PC-9 (cell line): ENCODE results near the gene FILIP1L. TPM values are rescaled to one million over a fixed set of nuclear protein-coding genes. Genes with fewer than 3 reads are reported as not detected.

ENCODE experiments used
- BruUV-seq: library from RNA; stranded (reverse); fragments of 400-500 nt; replicated peaks from 2 replicates; lab custom pipeline; 2021; lab: Mats Ljungman, UMichigan
- CTCF ChIA-PET: fragments of 300-600 bp; sonication (Branson Sonifier 250); formaldehyde crosslinking; loops from one replicate; lab custom pipeline; 2022; ENCODE audit warnings: antibody characterized with exemption; lab: Charles Lee
- POLR2A ChIA-PET: fragments of 300-600 bp; sonication (Branson Sonifier 250); formaldehyde crosslinking; loops from one replicate; lab custom pipeline; 2022; ENCODE audit warnings: antibody characterized with exemption; ENCODE audit not compliant: unreplicated experiment; lab: Charles Lee
- DNase-seq, 2 experiments: peaks; one replicate each; pipeline versions ENCODE4 v3.0.0 to v3.0.0-alpha.2; 2015 to 2022; ENCODE audit warnings: mixed read lengths in 1 of 2
- H2AFZ ChIP-seq: fragments of 200-600 bp; sonication (generic); 2 replicates; pipeline ENCODE4 v1.8.1; 2017; ENCODE audit warnings: antibody characterized with exemption
- H3F3A ChIP-seq: fragments of 200-600 bp; sonication (generic); 2 replicates; pipeline ENCODE4 v1.8.1; 2017; ENCODE audit warnings: antibody characterized with exemption, mild to moderate bottlenecking, low read depth; ENCODE audit not compliant: insufficient read depth
- H3K27ac ChIP-seq: fragments of 200-600 bp; sonication (generic); 2 replicates; pipeline ENCODE4 v1.6.1; 2016; ENCODE audit warnings: mixed run types
- H3K27me3 ChIP-seq: fragments of 200-600 bp; sonication (generic); 2 replicates; pipeline ENCODE4 v1.6.1; 2016; ENCODE audit warnings: low read depth, mixed run types; ENCODE audit not compliant: insufficient read depth
- H3K36me3 ChIP-seq: fragments of 200-600 bp; sonication (generic); 2 replicates; pipeline ENCODE4 v1.6.1; 2016; ENCODE audit warnings: low read depth, mixed run types
- H3K4me1 ChIP-seq: fragments of 200-600 bp; sonication (generic); replicated peaks from 2 replicates; pipeline ENCODE4 v1.6.1; 2016; ENCODE audit warnings: mixed run types; ENCODE audit not compliant: insufficient read depth
- H3K4me2 ChIP-seq: fragments of 200-600 bp; sonication (generic); 2 replicates; pipeline ENCODE4 v1.6.1; 2017; ENCODE audit warnings: mixed run types
- H3K4me3 ChIP-seq: fragments of 200-600 bp; sonication (generic); 2 replicates; pipeline ENCODE4 v1.6.1; 2016; ENCODE audit warnings: mixed run types
- H3K79me2 ChIP-seq: fragments of 200-600 bp; sonication (generic); 2 replicates; pipeline ENCODE4 v1.6.1; 2017; ENCODE audit warnings: low read depth, mixed run types
- H3K9me2 ChIP-seq: fragments of 200-600 bp; sonication (generic); 2 replicates; pipeline ENCODE4 v1.8.1; 2017; ENCODE audit warnings: mild to moderate bottlenecking; ENCODE audit not compliant: insufficient read depth
- H3K9me3 ChIP-seq: fragments of 200-600 bp; sonication (generic); 2 replicates; pipeline ENCODE4 v1.8.1; 2016; ENCODE audit warnings: low read depth; ENCODE audit not compliant: insufficient read depth
- H4K20me1 ChIP-seq: fragments of 200-600 bp; sonication (generic); 2 replicates; pipeline ENCODE4 v1.8.1; 2017; ENCODE audit not compliant: insufficient read depth
- EZH2 ChIP-seq: fragments of 200-600 bp; sonication (generic); IDR thresholded peaks from 2 replicates; pipeline ENCODE4 v1.8.0; 2017; ENCODE audit warnings: antibody characterized with exemption, low read depth
- intact Hi-C: fragments of 100-400 bp; cut with micrococcal nuclease; formaldehyde crosslinking; loops from one replicate; pipeline ENCODE4 v1.10.0; 2022; ENCODE audit not compliant: unreplicated experiment
- total RNA-seq: library from RNA; stranded (reverse); gene quantifications from 2 replicates; pipeline ENCODE4 v1.2.3, GENCODE V29; 2021
- TF ChIP-seq, protein P1 (sequence below): fragments of 200-600 bp; sonication (generic); conservative IDR thresholded peaks from 2 replicates; pipeline ENCODE4 v1.6.1; 2017; ENCODE audit warnings: mixed run types, antibody characterized with exemption, mild to moderate bottlenecking, moderate library complexity

FILIP1L gene
- total RNA-seq, 1 experiment from 2014 or later: 16.8 TPM

- no TSS peak for BruUV-seq
- H3K4me2 ChIP-seq: no peak overlapping the region
- peaks cover 2% of the 10 kb centered on the region; the same call in 1 of the 2 replicates for H3F3A ChIP-seq
- no peaks in the 10 kb centered on the region for H3K27me3 ChIP-seq
- TF ChIP-seq, protein P1, sequence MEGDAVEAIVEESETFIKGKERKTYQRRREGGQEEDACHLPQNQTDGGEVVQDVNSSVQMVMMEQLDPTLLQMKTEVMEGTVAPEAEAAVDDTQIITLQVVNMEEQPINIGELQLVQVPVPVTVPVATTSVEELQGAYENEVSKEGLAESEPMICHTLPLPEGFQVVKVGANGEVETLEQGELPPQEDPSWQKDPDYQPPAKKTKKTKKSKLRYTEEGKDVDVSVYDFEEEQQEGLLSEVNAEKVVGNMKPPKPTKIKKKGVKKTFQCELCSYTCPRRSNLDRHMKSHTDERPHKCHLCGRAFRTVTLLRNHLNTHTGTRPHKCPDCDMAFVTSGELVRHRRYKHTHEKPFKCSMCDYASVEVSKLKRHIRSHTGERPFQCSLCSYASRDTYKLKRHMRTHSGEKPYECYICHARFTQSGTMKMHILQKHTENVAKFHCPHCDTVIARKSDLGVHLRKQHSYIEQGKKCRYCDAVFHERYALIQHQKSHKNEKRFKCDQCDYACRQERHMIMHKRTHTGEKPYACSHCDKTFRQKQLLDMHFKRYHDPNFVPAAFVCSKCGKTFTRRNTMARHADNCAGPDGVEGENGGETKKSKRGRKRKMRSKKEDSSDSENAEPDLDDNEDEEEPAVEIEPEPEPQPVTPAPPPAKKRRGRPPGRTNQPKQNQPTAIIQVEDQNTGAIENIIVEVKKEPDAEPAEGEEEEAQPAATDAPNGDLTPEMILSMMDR: no peak
- TF ChIP-seq EZH2: no peak
- H3K9me2 ChIP-seq: no peaks in the 10 kb centered on the region
- H2AFZ ChIP-seq: no peak overlapping the region
- ChIA-PET POLR2A (interaction anchor here (0.7 kb wide), 1 partner anchor 10 kb away, joined by 3 read pairs; no protein-coding TSS in a partner anchor), CTCF (no interaction called here)
- no peak overlapping the region for H3K27ac ChIP-seq
- peaks cover 36% of the 10 kb centered on the region for H3K4me1 ChIP-seq
- no peaks in the 10 kb centered on the region for H3K9me3 ChIP-seq
- no peak for DNase-seq
- no peaks in the 10 kb centered on the region for H4K20me1 ChIP-seq
- H3K4me3 ChIP-seq: no peak overlapping the region
- H3K36me3 ChIP-seq: peaks cover 17% of the 10 kb centered on the region; the same call in 1 of the 2 replicates
- H3K79me2 ChIP-seq: peaks cover 44% of the 10 kb centered on the region
- intact Hi-C loops: loop anchor here (5.0 kb wide), 1 partner anchor 177 kb away; no protein-coding TSS in a partner anchor
Observed at GRCh38 chr3:99865321-99865720, 249.0 kb downstream of the FILIP1L start.

DNA sequence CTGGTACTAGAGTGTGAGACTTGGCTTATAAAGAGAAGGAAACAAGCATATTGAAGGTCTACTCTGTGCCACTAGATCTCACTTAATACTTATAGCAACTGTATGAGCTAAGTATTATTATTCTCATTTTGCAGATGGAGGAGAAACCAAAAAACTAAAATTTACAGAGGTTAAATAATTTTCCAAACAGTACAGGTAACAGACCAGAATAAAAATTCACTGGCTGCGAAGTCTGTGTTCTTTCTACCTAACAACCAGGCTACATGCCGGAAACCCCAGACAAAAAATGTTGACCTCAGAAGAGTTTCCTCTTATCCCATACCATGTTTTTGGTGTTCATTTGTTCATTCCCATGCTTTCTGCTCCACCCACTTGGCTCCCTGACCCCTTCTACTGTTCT is 250.0 kb downstream of the FILIP1L start:
- H3K27me3 ChIP-seq: no peaks in the 10 kb centered on the region
- H3K4me1 ChIP-seq: peaks cover 46% of the 10 kb centered on the region
- H2AFZ ChIP-seq: no peak overlapping the region
- CTCF ChIA-PET: no interaction called here
- DNase-seq: no peak
- H3K36me3 ChIP-seq: peaks cover 17% of the 10 kb centered on the region; the same call in 1 of the 2 replicates
- peaks cover 10% of the 10 kb centered on the region; the same call in 1 of the 2 replicates for H3F3A ChIP-seq
- H4K20me1 ChIP-seq: no peaks in the 10 kb centered on the region
- H3K9me3 ChIP-seq: no peaks in the 10 kb centered on the region
- TF ChIP-seq, protein P1: no peak
- no peak for TF ChIP-seq EZH2
- POLR2A ChIA-PET: interaction anchor here (0.6 kb wide), 2 partner anchors 87 to 309 kb away, joined by 5 read pairs; no protein-coding TSS in a partner anchor
- no TSS peak for BruUV-seq
- H3K27ac ChIP-seq: no peak overlapping the region
- intact Hi-C loops: no loop called here
- no peak overlapping the region for H3K4me2 ChIP-seq
- no peak overlapping the region for H3K4me3 ChIP-seq
- H3K79me2 ChIP-seq: peaks cover 39% of the 10 kb centered on the region
- no peaks in the 10 kb centered on the region for H3K9me2 ChIP-seq

- Histone ChIP-seq H3K4me2 (no peak overlapping the region), H3K27ac (no peak overlapping the region), H3K4me3 (no peak overlapping the region), H3K36me3 (peaks cover 17% of the 10 kb centered on the region; the same call in 1 of the 2 replicates), H3K27me3 (no peaks in the 10 kb centered on the region), H3K9me3 (no peaks in the 10 kb centered on the region), H2AFZ (no peak overlapping the region), H3K79me2 (peaks cover 42% of the 10 kb centered on the region), H4K20me1 (no peaks in the 10 kb centered on the region), H3K9me2 (no peaks in the 10 kb centered on the region), H3K4me1 (peaks cover 51% of the 10 kb centered on the region), H3F3A (peaks cover 13% of the 10 kb centered on the region; the same call in 1 of the 2 replicates)
- TF ChIP-seq, protein P1: no peak
- TF ChIP-seq EZH2: no peak
- DNase-seq: no peak
- ChIA-PET POLR2A (interaction anchor here (0.6 kb wide), 1 partner anchor 309 kb away, joined by 5 read pairs; no protein-coding TSS in a partner anchor), CTCF (no interaction called here)
- no TSS peak for BruUV-seq
- intact Hi-C loops: no loop called here
Observed at GRCh38 chr3:99863588-99863987, 250.7 kb downstream of the FILIP1L start.
